ENCODE results near the gene PRODH2.
"Not testable (repeated sequence)": the region's sequence is repeated elsewhere in the genome, so short reads cannot be mapped to it uniquely, and the experiment has no call there.

The PRODH2 gene

DNA sequence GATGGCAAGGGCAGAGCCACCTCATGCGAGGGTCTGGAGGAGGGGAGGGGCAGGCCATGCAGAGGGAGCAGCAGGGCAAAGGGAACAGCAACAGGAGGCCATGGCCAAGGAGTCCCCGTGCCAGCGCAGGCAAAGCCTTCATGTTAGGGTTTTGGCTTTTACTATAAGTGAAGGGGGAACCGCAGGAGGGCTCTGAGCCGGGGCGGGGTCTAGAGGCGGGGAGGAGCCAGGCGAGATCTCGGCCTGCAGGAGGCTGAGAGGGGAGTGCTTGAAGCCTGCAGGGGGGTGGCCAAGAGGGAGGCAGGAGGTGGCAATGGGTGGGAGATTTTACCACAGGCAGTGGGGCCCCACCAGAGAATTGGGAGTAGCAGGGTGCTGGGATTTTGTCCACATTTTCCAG is 31.0 kb downstream of the PRODH2 start:
- no peak for DNase-seq (ENCODE audit: low spot score)

DNA sequence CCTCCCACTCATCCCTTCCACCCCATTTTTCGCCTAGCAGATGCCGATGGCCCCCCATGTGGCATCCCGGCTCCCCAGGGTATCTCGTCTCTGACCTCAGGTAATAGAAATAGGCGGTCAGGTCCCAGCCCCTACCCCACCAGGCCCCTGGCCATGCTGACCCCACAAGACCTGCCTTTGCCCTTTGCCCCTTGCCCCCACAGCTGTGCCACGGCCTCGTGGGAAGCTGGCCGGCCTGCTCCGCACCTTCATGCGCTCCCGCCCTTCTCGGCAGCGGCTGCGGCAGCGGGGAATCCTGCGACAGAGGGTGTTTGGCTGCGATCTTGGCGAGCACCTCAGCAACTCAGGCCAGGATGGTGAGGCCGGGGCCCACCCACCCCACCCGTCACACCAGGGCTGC is 31.9 kb downstream of the PRODH2 start:
- DNase-seq (ENCODE audit: low spot score) = no peak

DNA sequence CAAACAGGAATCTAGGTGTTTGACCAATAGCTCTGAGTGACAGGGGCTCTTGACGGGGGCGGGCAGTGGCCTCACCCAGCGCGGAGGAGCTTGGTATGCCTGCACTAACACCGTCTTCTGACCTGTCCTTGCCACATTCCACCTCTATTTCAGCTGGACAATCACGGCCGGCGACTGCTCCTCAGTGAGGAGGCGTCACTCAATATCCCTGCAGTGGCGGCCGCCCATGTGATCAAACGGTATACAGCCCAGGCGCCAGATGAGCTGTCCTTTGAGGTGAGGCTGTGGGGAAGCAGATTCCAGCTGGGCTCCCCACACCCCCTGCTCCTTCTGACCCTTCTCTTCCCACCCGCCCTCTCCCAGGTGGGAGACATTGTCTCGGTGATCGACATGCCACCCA is 32.6 kb downstream of the PRODH2 start:
- no peak for DNase-seq (ENCODE audit: low spot score)

DNA sequence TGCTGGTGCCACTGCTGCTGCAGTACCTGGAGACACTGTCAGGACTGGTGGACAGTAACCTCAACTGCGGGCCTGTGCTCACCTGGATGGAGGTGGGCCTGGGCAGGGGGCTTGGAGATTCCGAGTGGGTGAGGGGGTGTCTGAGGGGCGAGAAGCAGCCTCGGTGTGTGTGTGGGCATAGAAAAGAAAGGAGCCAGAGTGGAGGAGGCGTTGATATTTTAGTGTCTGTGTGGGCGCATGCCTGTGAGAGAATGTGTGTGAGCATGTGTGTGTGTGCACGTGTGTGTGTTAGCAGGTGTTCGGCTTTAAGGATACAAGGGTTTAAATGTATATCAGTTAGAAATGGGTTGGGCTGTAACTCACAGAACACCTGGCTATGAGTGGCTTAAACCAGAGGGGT is 33.6 kb downstream of the PRODH2 start:
- no peak for DNase-seq (ENCODE audit: low spot score)

DNA sequence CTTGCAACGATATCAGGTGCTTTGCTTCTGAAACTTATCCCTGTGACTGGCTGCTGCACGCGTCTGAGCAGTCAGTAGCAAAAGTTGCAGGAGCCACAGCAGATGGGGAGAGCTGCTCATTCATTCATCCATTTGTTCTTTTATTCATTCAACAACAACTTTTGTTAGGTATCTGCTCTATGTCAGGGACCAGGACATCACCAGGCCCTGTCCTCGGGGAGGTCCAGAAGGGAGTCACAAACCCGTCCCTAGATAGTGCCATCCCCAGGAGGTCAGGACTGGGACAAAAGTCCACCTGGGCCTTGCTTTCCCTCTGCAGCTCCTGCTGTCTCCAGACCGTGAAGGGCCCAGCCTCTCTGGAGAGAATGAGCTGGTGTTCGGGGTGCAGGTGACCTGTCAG is 34.7 kb downstream of the PRODH2 start:
- no peak for DNase-seq (ENCODE audit: low spot score)

DNA sequence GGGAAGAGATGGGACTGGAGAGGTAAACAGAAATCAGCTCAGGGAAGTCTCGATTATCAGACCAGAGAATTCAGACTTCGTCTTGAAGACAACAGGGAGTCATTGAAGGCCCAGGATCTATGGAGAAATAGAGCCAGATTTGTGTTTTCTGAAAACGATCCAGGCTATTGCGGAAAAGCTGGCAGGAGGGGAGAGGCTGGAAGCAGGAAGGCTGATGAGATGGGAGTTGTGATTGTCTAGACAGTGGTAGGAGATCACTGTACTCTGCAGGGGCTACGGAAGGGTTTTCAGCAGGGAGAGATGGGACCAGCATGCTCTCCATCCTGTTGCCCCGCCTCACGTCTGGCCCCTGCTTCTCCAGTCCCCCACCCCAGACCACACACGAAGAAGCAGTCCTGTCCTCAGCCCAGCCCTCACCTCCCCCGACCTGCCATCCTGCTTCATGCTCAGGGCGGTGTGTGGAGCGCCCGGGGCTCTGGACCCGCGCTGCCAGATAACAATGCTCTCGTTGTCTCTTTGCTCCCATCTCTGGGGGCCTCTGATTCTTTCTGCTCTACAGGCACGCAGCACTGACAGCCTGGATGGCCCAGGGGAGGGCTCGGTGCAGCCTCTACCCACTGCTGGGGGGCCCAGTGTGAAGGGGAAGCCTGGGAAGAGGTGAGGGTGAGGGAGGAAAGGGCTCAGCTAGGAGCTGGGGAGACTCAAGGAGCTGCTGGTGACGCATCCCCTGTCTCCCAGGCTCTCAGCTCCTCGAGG is 35.4 kb downstream of the PRODH2 start:
- no peak for DNase-seq (ENCODE audit: low spot score)

DNA sequence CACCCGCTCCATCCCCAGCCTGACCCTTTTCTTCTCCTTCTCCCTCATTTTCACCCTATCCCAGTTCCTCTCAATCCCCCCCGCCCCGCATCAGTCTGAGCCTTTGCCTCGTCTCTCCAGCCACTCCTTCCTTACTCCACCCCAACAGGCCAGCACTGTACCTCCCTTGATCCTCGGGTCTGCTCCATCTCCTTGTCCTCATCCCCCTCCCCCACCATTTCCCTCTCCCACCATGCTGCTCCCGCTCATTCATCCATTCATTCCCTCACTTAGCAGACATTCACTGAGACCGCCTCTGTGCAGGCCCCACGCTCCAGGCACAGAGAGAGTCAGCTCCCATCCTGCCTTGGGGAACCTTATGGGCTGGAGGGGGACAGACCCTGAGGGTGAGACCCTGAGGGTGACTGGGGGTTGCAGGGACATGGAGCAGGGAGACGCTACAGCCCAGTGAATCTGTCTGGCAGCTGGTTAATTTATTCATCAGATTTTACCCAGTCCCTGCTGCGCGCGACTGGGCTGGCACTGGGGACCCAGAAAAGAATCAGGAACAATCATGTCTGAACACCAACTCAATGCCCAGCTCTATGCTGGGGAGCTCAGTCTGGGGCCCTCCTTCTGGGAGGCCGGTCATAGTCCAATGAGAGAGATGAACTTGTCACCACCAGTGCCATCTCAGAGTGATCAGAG is 36.4 kb downstream of the PRODH2 start:
- no peak for DNase-seq (ENCODE audit: low spot score)

DNA sequence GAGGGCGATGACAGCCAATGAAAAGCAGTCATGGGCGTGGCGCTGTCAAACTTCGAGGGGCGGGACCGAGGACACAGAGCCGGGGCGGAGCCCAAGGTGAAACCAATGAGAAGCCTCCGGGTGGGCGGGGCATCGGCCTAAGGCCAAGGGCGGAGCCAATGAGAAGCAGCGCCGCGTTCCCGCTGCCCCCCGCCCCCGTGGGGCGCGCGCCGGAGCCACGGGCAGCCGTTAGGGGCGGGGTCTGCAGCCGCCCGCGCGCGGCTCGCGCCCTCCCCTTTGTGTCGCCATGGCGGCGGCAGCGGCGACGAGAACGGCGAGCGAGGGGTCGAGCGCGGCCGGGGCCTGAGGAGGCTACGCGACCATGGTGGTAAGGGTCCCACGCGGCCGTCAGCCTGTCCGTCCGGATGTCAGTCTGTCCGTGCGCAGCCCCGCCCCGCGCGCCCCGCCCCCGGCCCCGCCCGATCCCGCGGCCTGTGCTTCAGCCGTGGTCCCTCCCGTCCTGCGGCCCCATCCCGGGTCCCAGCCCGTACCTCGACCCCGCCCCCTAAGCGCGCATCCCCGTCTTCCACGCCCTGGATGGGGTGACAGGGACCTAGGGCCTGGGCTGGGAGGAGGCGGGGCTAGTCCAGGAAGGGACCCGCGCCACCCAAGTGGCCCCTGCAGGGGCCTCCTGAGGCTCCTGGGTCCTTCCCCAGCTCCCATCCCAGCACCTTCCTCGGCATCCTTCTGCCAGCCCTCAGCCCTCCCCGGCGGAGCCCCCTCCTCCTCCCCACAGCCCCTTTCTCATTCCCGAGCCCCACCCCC is 37.1 kb downstream of the PRODH2 start, which contains the start of gene ARHGAP33:
TSS of gene ARHGAP33 (plus strand) at position 267 of the 804 bp plus-strand sequence. CDS start at position 362, 95 bp downstream.
- DNase-seq (ENCODE audit: low spot score) = peak; percentile 99

DNA sequence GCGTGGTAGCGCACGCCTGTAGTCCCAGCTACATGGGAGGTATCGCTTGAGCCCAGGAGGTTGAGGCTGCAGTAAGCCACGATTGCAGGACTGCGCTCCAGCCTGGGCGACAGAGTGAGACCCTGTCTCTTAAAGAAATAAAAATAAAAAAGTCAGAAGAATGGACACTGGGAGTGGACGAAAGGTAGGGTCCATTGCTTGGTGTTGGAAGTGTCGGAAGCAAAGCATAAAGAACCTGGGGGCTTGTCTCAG is 37.7 kb downstream of the PRODH2 start:
- DNase-seq (ENCODE audit: low spot score) = no peak

DNA sequence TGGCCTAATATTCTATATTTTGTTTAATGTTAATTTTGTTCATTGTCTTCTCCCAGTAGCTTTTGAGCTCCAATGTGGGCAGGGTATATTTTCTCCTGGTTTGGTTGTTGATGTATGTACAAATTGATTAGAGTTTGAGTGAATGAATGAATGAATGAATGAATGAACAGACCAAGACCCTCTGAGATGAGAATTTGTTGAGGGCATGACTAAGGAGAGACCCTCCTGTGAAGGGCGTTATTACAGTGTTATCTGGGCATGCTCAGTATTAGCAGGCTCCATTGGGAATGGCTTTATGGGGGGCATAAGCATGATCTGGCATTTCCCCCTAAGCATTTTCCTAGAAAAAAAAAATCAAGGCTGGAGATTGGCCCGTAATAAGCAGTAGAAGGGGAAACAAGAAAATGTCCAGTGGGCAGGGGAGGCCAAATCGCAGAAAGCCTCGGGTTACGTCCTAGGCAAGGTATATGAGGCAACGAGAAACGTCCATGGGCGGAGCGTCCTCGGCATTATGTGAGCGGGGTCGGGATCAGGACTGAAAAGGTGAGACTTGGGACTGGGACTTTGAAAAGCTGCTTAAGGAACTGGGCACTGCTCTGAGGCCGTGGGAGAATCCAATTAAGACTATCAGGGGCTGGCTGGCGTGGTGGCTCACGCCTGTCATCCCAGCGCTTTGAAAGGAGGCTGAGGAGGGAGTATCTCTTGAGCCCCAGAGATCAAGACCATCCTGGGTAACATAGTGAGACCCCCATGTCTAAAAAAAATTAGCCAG is 38.2 kb downstream of the PRODH2 start:
- DNase-seq (ENCODE audit: low spot score) = no peak

DNA sequence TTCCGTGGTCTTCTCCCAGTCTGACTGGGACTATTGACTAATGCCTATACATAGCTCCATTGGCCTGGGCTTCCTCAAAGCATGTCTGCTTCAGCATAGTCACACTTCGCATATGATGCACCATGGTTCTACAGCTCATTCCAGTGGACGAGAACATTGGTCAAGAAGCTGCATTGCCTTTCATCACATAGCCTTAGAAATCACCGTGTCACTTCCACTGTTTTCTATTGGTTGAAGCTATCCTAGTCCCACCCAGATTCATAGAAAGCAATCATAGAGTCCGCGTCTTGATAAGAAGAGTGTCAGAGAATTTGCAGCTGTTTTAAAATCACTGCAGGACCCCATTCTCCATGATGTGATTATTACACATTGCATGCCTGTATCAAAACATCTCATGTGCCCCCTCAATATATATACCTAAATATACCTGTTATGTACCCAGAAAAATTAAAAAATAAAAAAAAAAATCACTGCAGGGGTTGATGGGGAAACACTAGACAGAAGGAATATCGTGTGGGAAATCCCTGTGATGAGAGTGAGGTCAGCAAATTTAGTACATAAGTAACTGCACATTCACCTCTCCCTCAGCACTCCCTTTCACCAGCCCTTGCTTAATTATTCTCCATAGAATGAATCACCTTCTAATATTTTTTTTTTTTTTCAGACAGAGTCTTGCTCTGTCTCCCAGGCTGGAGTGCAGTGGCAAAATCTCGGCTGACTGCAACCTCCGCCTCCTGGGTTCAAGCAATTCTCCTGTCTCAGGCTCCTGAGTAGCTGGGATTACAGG is 39.4 kb downstream of the PRODH2 start:
- DNase-seq (ENCODE audit: low spot score) = no peak

DNA sequence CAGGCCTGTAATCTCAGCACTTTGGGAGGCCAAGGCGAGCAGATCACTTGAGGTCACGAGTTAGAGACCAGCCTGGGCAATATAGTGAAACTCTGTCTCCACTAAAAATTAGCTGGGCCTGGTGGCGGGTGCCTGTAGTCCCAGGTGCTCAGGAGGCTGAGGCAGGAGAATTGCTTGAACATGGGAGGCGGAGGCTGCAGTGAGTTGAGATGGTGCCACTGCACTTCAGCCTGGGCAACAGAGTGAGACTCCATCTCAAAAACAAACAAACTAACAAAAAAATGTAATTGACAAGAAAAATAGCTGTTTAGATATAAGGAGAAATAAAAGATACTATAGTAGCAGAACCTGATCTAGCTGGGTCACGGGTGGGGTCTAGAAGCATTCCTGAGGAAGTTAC is 40.3 kb downstream of the PRODH2 start:
- DNase-seq (ENCODE audit: low spot score) = not testable (repeated sequence)

DNA sequence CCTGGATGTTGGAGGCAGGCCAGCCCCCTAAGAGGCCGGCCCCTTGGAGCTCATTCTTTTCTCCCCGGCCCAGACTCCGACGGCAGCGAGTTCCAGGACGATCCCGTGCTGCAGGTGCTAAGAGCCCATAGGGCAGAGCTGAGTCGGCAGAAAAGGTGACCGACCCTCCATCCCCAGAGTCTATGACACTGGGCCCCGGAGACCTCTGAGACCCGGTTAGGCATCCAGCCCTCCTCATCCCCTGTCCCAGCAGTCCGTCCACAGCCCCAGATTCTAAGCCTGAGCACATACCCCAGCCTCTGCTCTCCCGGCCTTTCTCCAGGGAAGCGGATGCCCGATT is 44.6 kb downstream of the PRODH2 start:
- DNase-seq (ENCODE audit: low spot score) = no peak

DNA sequence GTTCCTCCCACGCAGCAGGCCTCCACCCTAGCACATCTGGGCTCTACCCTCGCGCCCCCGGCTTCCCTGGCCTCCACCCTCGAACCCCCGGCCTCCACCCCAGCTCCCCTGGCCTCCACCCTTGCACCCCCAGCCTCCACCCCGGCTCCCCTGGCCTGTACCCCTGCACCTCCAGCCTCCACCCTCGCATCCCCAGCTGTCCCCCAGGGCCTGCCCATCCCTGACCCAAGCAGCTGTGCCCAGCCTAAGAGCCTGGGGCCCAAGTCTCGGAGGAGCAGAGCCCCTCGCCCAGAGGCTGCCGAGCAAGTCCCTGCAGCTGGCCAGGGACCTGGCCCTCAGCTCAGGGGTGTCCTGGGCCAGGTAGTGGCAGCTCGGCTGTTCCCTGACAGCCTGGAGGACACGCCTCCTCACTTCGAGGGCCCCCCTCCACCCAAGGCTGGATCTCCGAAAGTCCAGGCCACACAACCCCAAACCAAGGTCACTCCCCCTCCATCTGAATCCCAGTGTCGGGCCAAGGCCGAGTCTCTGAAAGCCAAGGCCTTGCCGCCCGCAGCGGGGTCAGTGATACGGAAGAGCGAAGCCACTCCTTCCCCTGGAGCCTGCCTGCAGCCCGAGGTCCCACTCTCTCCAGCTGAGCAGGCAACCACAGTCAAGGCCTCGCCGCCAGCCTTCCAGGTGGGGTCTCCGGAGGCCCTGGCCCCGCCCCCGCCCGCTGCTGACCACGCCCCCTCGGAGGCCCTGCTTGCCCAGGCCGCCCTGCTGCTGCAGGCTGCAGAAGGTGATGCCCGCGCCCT is 45.2 kb downstream of the PRODH2 start:
- DNase-seq (ENCODE audit: low spot score) = no peak

DNA sequence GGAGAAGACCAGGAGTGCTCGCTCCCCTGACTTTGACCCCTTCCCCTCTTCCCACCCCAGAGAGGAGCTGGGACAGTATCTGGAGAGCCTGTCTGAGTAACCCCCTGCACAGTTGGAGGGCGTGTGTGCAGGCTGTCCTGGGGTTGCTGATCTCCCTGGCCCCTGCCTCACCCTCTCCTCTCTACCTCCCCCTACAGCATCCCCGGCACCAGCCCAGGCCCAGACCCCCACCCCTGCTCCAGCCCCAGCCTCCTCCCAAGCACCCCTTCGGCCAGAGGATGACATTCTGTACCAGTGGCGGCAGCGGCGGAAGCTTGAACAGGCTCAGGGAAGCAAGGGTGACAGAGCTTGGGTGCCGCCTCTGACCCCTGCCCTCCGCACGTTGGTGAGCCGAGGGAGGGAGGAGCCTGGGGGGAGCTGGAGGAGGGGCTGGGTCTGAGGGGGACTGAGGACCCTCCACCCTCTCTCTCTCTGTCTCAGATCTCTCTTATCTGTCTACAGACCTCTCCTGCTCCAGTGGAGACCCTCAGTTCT is 46.0 kb downstream of the PRODH2 start:
- DNase-seq (ENCODE audit: low spot score) = no peak

DNA sequence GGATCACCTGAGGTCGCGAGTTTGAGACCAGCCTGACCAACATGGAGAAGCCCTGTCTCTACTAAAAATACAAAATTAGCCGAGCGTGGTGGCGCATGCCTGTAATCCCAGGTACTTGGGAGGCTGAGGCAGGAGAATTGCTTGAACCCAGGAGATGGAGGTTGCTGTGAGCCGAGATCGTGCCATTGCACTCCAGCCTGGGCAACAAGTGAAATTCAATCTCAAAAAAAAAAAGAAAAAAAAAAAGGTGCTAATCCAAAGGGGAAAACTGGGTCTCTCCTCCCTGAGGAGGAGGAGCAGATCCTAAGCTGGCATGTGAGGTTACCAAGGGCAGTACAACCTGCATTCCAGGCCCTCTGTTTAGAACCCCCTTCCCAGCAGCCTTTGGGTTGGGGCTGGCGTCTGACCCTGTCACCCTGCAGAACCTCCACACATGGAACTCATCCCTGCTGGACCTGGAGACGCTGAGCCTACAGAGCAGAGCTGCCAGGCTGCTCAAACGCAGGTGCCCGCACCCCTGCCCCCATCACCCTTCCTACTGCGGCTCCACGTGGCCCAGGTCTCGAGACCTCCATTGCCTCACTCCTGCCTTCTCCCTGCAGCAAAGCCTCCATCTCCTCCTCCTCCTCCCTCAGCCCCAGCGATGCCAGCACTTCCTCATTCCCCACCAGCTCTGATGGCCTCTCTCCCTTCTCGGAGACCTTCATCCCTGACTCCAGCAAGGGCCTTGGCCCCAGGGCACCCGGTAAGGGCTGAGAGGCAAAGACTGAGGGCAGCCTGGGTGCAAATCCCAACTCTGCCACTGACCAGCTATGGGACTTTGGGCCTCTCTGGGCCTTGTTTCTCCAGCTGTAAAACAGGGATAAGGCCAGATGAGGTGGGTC is 48.0 kb downstream of the PRODH2 start:
- no peak for DNase-seq (ENCODE audit: low spot score)

DNA sequence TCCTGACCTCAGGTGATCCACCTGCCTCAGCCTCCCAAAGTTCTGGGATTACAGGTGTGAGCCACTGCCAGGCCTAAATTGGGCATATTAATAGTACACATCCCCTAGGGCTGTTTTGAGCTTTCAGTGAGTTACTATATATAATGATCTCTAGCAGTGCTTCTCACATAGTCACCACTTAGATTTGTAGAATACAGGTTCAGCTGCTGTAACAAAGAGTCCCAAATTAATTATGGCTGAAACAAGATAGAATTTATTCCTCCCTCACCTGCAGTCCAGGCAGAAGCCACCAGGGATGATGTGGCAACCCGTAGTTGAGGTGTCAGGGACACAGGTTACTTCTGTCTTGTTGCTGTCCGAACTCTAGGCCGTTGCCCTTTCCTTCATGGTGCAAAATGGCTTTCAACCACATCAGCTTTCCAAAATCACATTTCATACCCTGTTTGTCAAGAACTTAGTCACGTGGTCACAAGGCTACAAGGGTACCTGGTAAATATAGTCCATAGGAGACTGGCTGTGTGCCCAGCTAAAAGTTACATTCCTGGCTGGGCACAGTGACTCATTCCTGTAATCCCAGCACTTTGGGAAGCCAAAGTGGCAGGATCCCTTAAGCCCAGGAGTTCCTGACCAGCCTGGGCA is 51.8 kb downstream of the PRODH2 start:
- no peak for DNase-seq (ENCODE audit: low spot score)

DNA sequence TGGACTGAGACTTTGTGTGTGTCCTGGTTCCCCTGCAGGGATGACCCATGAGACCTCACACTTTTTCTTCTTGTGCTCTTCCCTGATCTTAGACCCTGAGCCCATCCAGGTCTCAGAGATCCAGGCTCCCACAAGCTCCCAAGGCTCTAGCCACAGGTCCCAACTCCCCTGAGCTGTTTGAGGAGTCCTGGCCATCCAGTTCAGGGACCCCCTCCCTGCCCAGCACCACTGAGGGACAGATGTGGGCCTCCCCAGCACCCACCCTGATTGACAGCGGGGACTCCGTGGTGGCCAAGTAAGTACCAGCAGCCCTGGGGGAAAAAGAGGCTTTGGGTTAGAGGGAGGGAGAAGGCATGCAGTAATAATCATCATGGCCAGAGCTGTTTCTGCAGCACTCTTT is 52.9 kb downstream of the PRODH2 start:
- no peak for DNase-seq (ENCODE audit: low spot score)
